GM19438 (cell line): Measurements from ENCODE around the gene PXMP2.
"Not testable (repeated sequence)": the region's sequence is repeated elsewhere in the genome, so short reads cannot be mapped to it uniquely, and the experiment has no call there.

Source experiments
- ATAC-seq: cut with Tn5 transposase; IDR thresholded peaks from one replicate; pipeline ENCODE4 v1.9.1; 2021; ENCODE audit warnings: low read depth; ENCODE audit not compliant: unreplicated experiment

The PXMP2 gene

GRCh38 chr12:132746613-132747012 is 59.2 kb downstream of the PXMP2 start:
- no peak for ATAC-seq

DNA sequence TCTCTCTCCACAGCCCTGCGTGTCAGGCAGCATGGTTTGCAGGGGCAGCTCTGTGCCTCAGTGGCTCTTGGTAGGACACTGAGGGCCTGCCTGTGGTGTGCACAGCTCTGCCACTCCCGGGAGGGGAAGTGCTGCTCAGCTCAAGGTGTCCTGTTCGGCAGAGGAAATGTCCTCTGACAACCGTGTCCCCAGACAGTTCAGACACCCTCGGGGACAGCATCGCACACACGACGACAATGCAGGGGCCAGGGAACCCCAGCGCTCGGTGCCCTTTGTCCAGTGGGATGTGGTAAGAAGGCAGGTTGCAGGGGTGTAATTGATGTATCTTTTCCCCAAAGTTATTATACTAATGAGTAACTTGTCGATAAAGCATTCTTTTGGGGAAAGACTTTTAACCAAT is 60.0 kb downstream of the PXMP2 start:
- ATAC-seq, result no peak

GRCh38 chr12:132747896-132748295 is 60.5 kb downstream of the PXMP2 start:
- ATAC-seq, result no peak

GRCh38 chr12:132748319-132748718 is 60.9 kb downstream of the PXMP2 start:
- no peak for ATAC-seq

DNA sequence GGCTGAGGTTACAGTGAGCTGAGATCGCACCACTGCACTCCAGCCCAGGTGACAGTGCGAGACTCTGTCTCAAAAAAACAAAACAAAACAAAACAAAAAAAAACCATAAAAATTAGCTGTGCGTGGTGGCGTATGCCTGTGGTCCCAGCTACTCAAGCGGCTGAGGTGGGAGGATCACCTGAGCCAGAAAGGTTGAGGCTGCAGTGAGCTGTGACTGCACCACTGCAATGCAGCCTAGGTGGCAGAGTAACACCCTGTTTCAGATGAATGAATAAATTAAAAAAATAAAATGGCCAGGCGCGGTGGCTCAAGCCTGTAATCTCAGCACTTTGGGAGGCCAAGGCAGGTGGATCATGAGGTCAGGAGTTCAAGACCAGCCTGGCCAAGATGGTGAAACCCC is 66.3 kb downstream of the PXMP2 start:
- ATAC-seq, result not testable (repeated sequence)

DNA sequence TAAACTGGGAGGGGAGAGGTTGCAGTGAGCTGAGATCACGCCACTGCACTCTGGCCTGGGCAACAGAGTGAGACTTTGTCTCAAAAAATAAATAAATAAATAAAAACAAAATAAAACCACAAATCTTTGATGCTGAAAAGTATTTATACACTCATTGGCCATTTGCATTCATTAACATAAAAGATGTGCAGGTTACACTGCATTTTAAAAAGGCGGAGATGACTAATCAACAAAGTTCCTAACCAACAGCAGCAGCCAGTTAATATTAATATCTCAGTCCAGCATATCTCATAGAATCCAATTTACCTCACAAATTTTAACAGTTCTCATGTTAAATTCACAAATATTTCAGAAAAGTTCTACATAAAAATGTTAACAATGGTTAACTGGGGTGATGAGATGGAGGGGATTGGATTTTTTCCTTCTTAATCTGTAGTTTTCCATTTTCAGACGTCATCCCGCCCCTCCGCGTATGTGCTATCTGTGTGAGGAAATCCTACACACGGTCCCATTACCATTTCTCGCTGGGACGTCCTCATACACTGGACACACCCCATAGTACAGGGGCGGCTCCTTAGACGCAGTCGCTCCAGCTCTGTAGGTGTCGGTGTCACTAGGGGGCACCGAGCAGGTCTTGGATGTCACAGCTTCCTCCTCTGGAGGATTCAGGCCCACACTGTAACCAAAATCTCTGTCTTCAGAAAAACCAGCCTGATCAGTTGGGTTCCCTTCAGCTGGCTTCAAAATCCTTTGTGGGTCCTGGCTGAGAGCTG is 67.0 kb downstream of the PXMP2 start:
- no peak for ATAC-seq
